Right atrium auricular region (tissue), 2 donors: ENCODE measurements around the gene DCANP1. TPM values are rescaled to one million over a fixed set of nuclear protein-coding genes. Genes with fewer than 3 reads are reported as not detected.

Experiments
- DNase-seq: peaks from one replicate; pipeline ENCODE4 v3.0.0-alpha.2; 2019; ENCODE audit warnings: low spot score
- H3K27ac ChIP-seq, 2 donors: fragments of 200-600 bp; sonication (generic); 1 replicate in 1 of 2; 2 replicates in 1 of 2; pipeline ENCODE4 v1.5.1; 2016 to 2019
- H3K27me3 ChIP-seq, 2 donors: fragments of 200-600 bp; sonication (generic); one replicate each; pipeline versions ENCODE4 v1.5.1 to v1.6.0; 2017 to 2019
- H3K36me3 ChIP-seq: fragments of 200-600 bp; sonication (generic); one replicate; pipeline ENCODE4 v1.5.1; 2016
- H3K4me1 ChIP-seq, 2 donors: fragments of 200-600 bp; sonication (generic); one replicate each; pipeline versions ENCODE4 v1.5.1 to v1.6.0; 2017 to 2019
- H3K4me3 ChIP-seq, 2 donors: fragments of 200-600 bp; sonication (generic); 1 replicate in 1 of 2; 2 replicates in 1 of 2; pipeline ENCODE4 v1.5.1; 2017 to 2019; ENCODE audit warnings: mild to moderate bottlenecking in 1 of 2, moderate library complexity in 1 of 2
- H3K9me3 ChIP-seq, 2 donors: fragments of 200-600 bp; sonication (generic); one replicate each; pipeline ENCODE4 v1.5.1; 2019
- CTCF ChIP-seq, 2 donors: fragments of 200-600 bp; sonication (generic); IDR thresholded peaks; one replicate each; pipeline ENCODE4 v1.5.1; 2019; ENCODE audit warnings: antibody characterized with exemption in 2 of 2
- total RNA-seq, 2 donors: library from RNA; depleted of rRNA; stranded (reverse); fragments of >200 nt; gene quantifications; one replicate each; pipeline ENCODE4 v1.1.0, GENCODE V29; 2016

The DCANP1 gene
- total RNA-seq, 2 donors from 2014 or later, result not detected

DNA sequence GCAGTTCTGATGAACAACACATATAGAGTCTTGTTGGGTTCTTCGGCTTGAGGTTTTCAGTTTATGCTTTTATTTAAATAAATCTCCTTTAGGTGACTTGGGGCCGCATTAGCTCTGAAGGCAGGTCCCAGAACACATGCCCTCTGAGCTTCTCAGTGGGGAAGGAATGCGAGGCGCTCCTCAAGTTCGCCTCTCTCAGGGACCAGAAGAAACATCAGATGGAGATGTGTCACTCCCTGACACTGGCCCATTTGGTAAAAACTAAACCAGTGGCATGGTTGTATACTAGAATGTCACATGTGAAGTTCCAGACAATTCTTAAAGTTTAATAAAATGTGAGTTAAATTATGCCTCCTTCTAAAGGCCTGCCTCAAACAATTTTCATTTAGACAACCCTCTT lies 50.1 kb downstream of the DCANP1 start:
- TF ChIP-seq CTCF (IDR thresholded peaks at IDR 0.05), result no peak
- H3K27me3 ChIP-seq, result no peaks in the 10 kb centered on the region
- H3K9me3 ChIP-seq, result no peaks in the 10 kb centered on the region
- no peaks in the 10 kb centered on the region for H3K36me3 ChIP-seq
- H3K4me1 ChIP-seq, result peaks cover 0 to 69% of the 10 kb centered on the region in 2 donors
- peak overlapping the region; percentile 91 to 95 for H3K27ac ChIP-seq
- DNase-seq, result no peak
- H3K4me3 ChIP-seq, result no peak overlapping the region

DNA sequence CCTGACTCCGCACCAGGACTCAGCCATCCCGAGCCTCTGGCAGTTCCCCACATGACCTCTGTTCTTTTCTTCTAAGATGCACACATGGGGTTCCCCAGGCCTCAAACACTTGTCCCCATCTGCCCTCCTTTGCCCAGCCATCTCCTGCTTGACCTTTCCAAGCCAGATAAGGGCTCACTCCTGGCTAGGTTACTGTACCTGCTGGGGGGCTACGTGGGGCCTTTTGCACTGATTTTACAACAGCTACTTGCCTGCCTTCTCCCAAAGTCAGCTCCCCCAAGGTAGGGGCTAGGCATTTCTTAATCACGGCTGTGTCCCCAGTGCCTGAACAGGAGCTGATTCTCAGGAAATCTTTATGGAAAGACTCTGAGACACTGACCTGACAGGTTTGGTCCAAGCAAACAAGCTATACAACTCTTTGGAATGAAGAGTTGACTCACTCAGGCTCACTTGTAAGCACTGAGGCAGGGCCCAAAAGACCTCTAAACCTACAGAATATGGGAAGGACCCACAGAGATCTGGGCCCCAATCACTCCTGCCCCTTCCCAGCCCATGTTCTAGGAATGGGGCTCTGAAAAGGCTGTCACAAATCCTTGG lies 50.6 kb downstream of the DCANP1 start:
- H3K27me3 ChIP-seq, result no peaks in the 10 kb centered on the region
- H3K9me3 ChIP-seq, result no peaks in the 10 kb centered on the region
- peaks cover 0 to 74% of the 10 kb centered on the region in 2 donors for H3K4me1 ChIP-seq
- TF ChIP-seq CTCF (IDR thresholded peaks at IDR 0.05), result no peak
- peak overlapping the region; percentile 91 to 95 for H3K27ac ChIP-seq
- no peaks in the 10 kb centered on the region for H3K36me3 ChIP-seq
- H3K4me3 ChIP-seq, result no peak overlapping the region
- DNase-seq, result no peak

DNA sequence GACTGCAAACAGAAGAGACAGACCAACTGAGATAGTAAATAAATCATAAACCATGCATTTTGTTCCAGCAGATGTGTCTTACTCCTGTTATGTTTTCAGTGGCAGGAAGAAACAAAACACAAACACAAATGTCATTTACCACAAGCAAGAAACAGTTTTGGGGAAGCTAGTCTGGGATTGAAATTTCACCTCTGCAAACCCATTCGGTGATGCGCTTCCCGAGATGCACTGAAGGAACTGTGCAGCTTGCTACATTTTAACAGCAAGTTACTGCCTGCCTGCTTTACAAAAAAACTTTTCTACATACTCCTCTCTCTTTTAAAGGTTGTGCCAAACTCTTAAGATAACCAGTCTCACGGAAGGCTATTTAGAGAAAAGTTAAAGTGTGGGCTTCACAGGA lies 51.3 kb downstream of the DCANP1 start:
- H3K4me3 ChIP-seq, result no peak overlapping the region
- no peaks in the 10 kb centered on the region for H3K36me3 ChIP-seq
- H3K4me1 ChIP-seq, result peaks cover 2 to 81% of the 10 kb centered on the region in 2 donors
- H3K9me3 ChIP-seq, result no peaks in the 10 kb centered on the region
- no peak for DNase-seq
- no peak for TF ChIP-seq CTCF (IDR thresholded peaks at IDR 0.05)
- H3K27me3 ChIP-seq, result no peaks in the 10 kb centered on the region
- peak overlapping the region; percentile 91 to 95 for H3K27ac ChIP-seq

DNA sequence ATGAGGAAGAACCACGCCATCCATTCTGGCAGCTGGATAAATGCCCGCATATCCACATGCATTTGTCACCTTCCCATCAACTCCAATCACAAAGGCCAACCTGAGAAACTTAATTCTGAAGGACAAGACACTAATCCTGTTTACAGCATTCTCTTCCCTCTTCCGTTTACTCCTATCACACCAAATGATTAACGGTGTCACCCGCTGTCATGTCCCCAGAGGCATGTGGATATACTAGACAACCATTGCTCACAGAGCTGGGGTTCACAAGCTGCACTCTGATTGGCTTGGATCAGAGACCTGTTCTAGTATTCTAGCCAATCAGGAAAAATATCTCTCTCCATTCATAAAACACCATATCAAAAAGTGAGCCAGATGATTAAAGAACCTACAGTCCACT lies 51.7 kb downstream of the DCANP1 start:
- Histone ChIP-seq H3K36me3 (no peaks in the 10 kb centered on the region), H3K4me3 (no peak overlapping the region), H3K9me3 (no peaks in the 10 kb centered on the region), H3K27me3 (no peaks in the 10 kb centered on the region), H3K4me1 (peaks cover 4 to 85% of the 10 kb centered on the region in 2 donors), H3K27ac (peak overlapping the region; percentile 91 to 95)
- no peak for TF ChIP-seq CTCF (IDR thresholded peaks at IDR 0.05)
- no peak for DNase-seq

Other genes starting within 250 kb of the DCANP1 start
- gene MACROH2A1, start 48.1 kb downstream of the DCANP1 start, total RNA-seq, result 100 to 1,000 TPM; 149 to 179 TPM
- not detected for gene TIFAB, start 5.0 kb upstream of the DCANP1 start, total RNA-seq
- not detected for gene NEUROG1, start 88.6 kb upstream of the DCANP1 start, total RNA-seq
- 1 to 10 TPM in 1 of 2 donors, under 1 TPM in 1; 0.33 to 3.1 TPM for gene CXCL14, start 131.6 kb upstream of the DCANP1 start, total RNA-seq